HG03439 (cell line): ENCODE data around the gene ASAP2.
"Not testable (repeated sequence)": the region's sequence is repeated elsewhere in the genome, so short reads cannot be mapped to it uniquely, and the experiment has no call there.

Experiments
- ATAC-seq: cut with Tn5 transposase; IDR thresholded peaks from one replicate; pipeline ENCODE4 v1.9.1; 2021; ENCODE audit warnings: mild to moderate bottlenecking, moderate library complexity; ENCODE audit not compliant: unreplicated experiment

ASAP2 gene

DNA sequence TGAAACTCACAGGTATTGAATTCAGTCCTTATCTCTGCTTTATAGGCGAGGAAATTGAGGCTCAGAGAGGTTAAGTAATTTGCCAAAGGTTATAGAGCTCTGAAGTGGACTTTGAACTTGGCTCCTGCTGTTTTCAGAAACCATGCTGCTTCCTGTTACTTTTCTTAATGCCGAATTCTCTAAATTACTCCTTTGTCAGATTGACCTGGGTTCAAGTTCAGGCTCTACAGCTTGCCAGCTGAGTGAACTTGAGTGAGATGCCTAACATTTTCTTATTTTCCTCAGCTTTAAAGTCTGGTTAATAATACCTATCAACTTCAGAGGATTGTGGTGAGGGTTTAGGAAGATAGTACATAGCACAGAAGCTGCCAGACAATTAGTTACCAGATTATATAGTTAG, 3.4 kb downstream of the ASAP2 start:
- ATAC-seq = no peak

DNA sequence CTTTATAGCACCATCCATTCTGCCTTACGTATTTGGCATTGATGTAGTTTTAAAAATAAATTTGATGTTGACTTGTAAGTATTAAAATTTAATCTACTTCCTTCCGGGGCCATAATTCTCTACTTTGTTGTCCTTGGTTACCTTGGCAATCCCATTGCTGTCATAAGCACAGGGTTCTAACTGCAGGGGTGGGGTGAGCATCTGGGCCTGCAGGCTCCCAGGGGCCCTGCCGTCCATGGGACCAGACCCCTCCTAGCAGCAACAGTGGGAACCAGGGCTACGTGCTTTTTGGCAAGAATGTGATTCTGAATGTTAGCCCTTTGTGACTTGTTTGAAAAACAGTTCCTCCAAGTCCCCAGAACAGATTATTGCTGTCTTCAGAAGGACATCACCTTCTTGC, 4.9 kb downstream of the ASAP2 start:
- ATAC-seq = no peak

DNA sequence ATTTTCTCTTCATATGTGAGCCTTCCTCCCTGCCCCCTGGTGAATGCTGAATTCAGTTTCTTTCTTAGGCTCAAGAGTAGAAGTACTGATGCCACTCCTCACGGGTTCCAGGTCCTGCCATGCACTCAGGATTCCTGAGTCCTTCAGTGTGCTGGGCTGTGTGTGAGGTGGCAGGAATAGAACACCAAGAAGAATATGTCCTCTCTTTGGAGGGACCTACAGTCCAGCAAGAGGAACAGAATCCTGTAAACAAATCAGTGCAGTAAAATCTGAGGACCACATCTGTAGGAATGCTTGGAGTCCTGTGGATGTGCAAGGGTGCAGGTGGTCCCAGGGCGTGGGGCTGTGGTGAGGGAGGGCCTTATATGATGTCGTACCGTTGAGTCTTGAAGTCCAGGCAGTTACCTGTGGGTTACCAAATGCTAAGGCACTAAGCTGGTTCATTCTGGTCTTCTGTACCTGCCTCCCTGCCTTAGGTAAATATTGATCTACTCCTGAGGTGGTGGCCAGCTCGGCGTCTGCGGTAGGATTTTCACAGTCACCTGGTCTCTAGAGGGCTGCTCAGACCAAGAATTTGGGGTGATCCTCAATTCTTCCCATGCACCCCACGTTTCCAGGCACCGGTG, 5.5 kb downstream of the ASAP2 start:
- no peak for ATAC-seq

DNA sequence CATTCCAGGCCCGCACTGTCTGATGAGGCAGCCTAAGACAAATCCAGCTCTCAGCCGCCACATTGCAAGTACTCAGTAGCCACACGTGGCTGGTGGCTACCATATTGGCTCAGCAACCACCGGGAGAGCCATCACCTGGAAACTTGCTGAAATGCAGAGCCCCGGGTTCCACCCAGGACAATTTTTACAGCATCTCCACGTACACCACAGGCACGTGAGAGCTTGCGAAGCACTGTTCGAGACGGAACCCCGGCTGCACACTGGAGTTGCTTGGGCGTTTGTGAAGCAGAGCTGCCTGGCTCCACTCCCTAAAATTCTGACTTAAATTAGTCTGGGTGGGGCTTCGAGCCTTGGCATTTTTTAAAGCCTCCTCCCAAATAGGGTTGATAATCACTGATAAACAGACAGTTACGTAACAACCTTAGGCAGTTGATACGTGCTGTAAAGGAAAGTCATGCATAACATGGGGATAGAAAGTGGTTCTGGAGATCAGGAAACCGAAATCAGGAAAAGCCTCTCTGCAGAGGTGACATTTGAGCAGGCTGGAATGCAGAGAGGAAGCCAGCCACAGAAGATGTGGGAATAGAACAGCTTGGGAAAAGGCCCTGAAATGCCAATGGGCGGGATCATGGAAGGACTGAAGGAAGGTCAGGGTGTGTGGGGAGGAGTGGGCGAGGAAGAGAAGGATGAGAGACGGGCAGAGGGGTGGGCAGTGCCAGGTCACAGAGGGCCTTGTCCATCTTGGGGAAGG, 6.2 kb downstream of the ASAP2 start:
- ATAC-seq = no peak

DNA sequence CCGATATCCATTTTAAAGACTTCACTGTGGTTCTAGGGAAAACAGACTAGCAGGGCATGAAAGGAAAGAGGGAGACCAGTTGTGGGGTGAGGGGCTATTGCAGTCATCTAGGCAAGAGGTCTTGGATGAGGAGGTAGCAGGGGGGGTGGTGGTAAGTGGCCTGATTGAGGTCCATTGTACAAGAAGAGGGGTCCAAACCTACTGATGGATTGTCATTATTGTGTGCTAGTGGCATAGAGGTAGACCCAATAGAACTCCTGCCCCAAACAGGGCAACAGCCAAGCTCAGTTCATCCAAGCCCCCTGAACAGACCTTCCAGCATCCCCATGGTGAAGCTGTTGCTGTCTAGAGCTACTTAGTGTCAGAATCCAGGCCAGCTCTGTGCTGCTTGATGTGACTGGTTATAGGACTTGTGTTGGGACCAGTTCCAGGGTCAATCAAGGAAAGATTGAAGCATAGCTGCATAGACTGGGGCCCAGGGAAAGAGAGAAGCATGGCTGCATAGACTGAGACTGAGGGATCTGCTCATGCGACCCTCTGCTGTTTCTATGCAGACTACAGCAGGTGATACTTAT, 7.0 kb downstream of the ASAP2 start:
- ATAC-seq = no peak

DNA sequence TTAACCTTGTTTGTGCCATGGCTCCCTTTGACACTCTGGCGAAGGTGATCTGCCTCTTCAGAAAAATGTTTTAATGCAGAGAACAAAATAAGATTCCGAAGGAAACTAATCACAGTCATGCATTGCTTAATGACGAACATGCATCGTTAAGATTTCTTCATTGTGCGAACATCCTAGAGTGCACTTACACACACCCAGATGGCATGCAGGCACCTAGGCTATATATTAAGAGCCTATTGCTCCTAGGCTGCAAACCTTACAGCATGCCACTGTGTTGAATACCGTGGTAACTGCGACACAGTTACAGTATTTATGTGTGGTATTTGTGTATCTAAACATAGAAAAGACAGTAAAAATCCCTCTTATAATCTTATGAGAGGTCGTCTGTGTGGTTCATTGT, 8.3 kb downstream of the ASAP2 start:
- ATAC-seq = no peak

DNA sequence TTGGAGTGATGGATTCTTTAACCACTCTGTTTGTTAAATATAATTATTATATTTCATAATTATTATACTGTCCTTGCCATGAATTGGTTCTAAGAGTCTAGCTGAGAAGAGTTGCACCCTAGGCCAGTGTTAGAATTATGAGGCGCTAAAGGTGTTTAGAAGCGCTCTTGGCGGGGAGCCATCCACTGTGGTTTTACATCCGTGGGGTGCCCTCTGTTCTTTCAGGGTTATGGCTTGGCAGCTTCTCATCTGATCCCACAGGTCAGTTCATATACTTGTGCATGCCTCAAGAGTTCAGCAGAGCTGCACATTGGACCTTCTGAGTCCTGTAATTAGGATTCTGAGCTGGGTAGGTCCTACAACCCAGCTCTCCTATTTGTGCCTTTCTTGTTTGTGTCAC, 9.1 kb downstream of the ASAP2 start:
- ATAC-seq = no peak

DNA sequence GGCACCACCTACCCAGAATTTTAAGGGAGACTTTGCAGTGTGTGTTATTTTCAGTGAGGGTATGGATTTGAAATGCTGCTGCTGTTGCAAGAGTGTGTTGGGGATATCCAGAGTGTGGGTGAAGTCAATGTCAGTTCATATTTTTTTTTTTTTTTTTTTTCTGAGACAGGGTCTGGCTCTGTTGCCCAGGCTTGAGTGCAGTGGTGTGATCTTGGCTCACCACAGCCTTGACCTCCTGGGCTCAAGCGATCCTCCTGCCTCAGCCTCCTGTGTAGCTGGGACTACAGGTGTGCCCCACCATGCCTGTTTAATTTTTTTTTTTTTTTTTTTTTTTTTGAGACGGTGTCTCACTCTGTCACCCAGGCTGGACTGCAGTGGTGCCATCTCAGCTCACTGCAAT, 9.5 kb downstream of the ASAP2 start:
- ATAC-seq = not testable (repeated sequence)

DNA sequence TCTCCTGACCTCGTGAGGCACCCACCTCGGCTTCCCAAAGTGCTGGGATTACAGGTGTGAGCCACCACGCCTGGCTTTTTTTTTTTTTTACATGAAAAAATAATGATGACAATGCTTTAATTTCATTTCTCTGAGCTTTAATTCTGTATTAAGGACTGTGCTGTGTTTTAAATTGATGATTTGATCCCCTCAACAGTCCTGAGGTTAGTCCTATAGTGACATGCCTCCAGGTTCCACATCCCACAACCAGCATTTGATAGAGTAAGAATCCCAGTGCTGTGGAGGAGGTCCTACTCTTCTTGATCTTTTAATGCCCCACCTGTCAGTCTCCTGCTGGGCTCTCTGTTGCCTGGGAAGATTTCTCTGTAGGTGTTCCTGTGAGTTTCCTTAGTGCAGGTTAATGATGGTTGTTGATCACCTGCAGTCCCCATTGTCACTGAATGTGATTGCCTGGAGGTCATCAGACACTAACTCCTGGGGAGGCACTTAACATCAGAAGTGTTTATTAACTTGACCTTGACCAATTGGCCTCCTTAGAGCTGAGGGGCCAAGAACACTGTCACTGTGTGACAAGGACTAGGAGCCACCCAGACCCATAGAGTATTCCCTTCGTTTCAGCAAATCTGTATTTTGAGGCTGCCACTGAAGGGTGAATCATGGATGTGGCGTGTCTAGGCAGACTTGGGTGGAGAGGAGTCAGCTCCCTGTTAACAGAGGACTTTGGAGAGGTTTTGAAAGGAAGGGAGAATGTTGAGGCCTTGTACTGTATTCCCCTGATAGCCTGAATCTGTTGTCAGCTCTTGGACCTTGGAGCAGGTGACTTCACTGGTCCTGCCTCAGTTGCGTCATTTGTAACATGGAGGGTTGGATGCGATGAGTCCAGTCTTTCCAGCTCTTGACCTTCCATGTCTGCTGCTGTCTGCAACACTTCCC, 11.5 kb downstream of the ASAP2 start:
- no peak for ATAC-seq

DNA sequence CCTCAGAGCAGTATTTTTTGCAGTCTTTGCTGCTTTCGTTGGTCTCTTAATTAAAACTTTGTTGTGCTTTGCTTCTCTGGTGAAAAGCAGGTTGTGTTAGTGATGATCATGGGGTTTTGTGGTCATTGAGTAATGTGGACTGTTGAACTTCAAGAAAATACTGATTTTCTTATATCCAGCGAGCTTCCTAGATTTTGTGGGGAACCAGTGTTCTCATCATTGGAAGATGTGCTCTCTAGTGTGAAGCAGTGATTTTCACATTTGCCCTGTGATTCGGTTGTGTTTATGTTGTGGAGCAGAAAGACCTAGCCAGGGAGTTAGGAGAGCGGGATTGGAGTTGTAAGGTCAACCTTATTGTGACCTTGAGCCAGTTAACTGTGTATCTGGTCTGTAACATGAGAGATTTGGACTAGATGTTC, 12.4 kb downstream of the ASAP2 start:
- ATAC-seq = no peak

DNA sequence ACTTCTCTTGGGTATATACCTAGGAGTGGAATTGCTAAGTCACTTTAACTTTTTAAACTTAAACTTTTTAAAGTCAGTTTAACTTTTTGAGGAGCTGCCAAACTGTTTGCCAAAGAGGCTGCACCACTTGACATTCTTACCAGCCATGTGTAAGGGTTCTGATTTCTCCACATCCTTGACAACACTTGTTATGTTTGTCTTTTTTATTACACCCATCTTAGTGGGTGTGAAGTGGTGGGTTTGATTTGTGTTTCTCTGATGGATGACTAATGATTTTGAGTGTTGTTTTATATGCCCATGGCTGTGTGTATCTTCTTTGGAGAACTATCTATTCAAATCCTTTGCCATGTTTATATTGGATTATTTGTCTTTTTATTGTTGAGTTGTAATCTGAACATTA, 13.6 kb downstream of the ASAP2 start:
- ATAC-seq = no peak

DNA sequence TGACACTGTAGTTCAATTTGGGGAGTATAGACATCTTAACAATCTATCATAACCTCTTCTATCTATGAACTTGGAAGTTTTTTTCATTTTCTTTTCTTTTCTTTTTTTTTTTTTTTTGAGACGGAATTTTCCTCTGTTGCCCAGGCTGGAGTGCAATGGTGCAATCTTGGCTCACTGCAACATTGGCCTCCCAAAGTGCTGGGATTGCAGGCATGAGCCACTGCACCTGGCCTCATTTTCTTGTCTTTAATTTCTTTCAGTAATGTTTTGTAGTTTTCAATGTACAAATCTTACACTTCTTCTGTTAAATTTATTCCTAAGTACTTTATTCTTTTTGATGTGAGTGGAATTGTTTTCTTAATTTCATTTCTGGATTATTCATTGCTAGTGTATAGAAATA, 14.6 kb downstream of the ASAP2 start:
- ATAC-seq = no peak

DNA sequence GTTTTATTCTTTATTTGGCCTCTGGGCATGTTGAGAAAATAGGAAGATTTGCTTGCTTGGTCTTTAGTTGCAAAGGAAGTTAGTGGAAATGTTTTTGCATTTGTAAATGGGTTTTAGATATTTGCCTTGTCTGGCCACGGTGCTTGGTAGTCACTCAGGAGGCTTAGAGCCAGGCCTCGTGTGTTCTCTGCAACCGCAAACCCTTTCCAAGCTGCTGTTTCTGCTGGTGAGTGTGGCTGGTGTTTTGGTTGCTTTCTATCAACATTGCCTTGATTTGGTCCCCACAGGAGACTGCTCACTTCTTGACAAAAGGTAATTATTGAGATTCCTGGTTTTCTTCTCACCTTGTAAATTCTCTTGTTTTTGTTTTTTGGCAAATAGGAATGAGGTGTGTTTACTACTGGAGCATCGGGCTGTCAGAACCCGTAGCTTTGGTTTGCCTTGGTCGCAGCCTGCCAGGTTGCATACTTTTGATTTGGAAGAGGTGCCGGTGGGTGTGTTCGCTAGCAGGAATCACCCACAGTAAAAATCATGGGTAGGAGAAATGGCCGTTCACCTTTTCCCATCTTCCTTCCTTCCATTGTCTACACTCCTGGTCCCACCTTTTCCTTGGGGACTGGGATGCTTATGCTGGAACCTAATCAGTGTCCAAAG, 15.8 kb downstream of the ASAP2 start:
- ATAC-seq = no peak

DNA sequence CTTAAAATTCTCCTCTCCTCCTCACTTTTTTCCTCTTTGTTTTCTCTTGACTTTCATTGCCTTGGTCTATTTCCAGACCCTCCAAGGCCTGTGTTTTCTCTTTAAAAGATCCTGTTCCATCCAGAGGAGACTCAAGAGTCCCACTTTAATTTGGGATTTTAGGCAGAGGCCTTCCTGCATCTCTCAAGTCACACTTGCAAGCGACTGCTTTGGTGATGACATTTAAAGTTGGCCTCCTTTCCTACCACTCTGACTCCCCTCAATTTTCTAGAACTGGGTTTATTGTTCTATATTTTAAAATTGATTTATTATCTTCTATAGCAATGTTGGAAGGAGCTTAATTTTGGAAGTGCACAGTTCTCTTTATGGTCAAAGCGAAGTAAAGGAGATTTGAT, 16.3 kb downstream of the ASAP2 start:
- no peak for ATAC-seq

DNA sequence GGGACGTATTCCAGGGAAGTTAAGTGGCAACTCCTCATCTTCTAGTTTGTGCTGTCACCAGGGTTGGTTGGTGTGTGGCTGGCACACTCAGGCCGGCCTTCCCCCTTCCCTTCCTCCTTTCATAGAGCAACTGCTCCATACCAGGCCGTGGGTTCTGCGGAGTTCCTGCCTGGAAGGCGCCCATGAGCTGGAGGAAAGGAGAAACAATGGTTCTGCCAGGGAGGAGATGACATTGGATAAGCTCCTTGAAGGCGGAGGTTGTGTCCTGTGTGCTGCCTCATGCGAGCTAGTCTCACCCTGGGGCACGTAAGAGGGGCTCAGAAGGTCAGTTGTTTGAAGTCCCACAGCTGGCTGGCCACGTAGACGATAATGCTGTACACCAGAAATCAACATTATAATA, 19.2 kb downstream of the ASAP2 start:
- ATAC-seq = no peak

DNA sequence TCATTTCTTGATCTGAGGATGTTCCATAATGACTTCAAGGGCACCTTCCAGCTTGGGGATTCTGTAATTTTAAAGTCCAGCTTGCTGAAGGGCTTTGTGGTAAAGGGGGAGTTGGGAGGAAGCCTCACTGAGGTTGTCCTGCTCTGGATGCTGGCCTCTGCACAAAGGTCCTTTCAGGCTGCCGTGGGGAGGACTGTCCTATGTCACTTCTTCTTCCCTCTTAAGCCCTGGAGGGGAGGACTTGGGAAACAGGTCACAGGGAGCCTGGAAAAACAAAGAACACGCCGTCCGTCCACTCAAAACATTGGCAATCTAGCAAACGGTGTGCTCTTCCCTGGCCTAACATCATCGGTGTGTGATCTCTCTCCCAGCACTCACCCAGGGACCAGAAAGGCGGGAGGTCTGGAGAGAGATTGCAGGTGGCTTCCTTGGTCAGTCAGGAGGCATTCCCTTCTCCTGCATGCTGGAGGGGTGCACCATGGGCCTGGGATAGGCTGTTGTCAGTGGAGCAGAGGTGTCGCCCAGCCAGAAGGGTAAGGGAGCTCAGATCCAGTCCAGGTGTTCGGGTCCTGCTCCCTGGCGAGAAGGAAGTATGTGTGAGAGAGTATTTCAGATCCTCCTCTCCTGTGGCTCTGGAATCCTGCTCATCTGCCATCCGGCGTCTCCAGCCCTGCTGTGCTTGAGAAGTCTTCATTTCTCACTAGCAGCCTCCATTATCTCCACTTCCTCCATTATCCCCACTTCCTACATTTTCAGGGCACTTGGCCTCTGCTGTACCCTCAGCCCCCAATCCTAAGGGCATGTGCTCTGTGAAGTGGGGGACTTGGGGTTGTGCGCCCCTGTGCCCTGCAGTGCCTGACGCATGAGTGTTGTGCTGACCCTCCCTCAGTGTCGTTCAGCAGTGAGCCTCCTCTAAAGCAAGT, 20.1 kb downstream of the ASAP2 start:
- no peak for ATAC-seq

DNA sequence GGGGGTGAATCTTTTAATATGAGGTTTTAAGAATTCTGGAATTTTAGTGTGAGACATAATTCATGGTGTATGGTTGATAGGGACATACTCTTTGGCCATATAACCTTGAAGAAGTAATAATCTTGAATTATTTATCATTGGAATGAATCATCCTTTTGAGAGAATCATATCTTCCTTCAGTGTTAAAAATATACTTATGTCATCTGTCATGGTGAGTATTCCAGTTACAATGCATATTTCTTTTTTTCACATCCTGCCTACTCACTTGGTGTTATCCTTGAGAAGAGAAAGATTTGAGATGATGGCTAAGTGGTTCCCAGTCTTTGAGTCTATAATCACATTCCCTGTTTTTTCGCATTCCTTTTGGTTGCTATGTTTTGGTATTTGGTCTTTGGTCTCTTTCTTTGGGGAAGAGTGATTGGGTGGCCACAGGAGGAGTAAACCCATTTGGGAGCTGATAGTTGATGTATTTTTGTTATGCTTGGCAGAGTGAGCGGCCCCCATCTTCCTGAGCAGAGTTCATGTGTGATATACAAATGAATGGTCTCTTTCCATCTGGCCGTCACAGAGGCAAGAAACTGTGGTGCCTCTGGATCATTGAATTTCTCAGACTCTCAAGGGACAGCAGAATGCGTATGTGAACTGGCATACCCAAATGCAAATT, 21.6 kb downstream of the ASAP2 start:
- ATAC-seq = no peak

DNA sequence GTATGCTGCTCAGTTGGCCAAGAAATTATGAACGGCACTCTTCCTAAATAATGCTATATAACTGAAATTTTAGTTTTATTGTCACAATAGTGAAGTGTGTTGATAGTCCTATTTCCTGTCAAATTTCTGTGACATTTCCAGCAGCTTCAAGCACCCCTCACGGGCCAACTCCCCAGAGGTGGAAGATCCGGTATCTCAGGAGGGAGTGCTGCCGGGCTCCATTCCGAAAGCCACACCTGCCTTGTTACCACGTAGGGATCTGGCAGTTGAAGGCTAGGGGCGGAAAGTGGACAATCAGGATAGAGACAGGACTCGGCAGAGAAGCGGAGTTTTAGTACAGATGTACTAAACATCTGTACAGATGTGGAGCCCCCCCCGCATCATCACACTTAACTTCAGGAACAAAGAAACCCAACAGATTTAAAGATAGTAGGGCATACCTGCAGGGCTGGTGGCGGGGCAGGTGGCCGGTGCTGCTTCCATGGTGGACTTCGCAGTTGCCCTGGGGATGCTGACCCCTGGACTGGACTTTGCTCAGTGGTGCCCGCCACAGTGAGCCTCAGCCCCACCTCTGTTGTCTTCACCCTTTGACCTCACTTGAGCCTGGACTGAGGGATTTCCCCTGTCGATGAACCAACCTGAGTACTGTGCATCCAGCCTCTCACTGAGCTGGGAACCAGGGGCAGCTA, 22.3 kb downstream of the ASAP2 start:
- no peak for ATAC-seq

DNA sequence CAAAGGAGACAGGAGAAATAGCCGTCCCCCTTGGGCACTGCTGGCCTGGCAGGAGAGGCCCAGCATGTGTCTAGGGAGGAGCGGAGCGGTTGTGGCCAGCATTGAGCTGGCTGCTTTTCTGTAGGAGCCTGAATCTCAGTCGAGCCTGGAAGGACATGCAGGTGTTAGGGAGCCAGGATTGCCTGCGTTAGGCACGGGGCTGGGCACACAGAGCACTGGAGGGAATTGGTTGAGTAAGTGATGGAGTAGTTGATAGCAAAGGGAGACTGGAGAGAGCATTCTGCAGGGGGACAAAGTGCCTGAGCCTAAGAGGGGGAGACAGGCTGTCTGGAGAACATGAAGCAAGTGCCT, 22.8 kb downstream of the ASAP2 start:
- ATAC-seq = no peak
